ENCODE data around the gene KDM3A. TPM values are rescaled to one million over a fixed set of nuclear protein-coding genes. Genes with fewer than 3 reads are reported as not detected.
A peak's percentile ranks its signal among the peaks of the same experiment; 100 is the strongest.

The KDM3A gene
- total RNA-seq, 1 donor from 2014 or later, result 69.6 TPM

DNA sequence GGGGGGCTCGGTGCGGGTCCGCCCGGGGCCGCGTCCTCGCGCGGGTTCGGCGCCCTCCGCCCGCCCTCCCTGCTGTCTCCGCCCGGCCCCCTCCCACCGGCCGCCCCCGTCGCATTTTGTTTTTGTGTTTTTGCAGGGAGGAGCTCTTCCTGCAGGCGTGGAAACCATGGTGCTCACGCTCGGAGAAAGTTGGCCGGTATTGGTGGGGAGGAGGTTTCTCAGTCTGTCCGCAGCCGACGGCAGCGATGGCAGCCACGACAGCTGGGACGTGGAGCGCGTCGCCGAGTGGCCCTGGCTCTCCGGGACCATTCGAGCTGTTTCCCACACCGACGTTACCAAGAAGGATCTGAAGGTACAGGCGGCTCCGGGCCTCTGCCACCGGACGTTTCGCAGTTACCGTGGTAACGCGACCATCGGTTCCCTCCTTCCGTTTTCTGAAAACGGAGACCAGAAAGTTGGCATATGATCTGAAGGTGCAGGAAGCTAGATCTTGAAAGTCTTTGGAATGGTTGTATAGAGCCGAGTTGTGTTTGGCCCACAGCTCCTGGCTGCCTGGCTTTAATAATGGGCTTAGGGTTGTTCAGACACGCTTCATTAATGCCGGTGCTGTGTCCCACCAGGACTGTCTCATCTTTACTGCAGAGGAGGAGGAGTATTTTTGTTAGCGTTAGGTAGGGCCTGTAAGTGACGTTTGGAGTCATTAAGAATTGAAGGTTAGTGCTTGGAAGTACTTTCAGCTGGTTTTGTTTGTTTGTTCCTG lies 891 bp downstream of the KDM3A start:
- Mint-ChIP-seq H3K27me3 (no peaks in the 10 kb centered on the region), H3K27ac (peak overlapping the region; percentile 96), H3K36me3 (ENCODE audit: low read depth) (peaks cover 56% of the 10 kb centered on the region), H3K4me1 (peaks cover 46% of the 10 kb centered on the region), H3K4me3 (peak overlapping the region; percentile 95), H3K9me3 (peaks cover 10% of the 10 kb centered on the region)
- peak; percentile 91 for DNase-seq
- intact Hi-C loops (cut with micrococcal nuclease), result loop anchor here (1.0 to 5.0 kb wide), 5 partner anchors 26 to 335 kb away; partner anchors contain the start of genes CHMP3, IMMT and PTCD3

GRCh38 chr2:86442642-86443005 lies 1.5 kb downstream of the KDM3A start:
- peak; percentile 94 for DNase-seq
- Mint-ChIP-seq H3K27ac (peak overlapping the region; percentile 96), H3K9me3 (peaks cover 10% of the 10 kb centered on the region), H3K4me3 (peak overlapping the region; percentile 95), H3K4me1 (peaks cover 49% of the 10 kb centered on the region), H3K36me3 (ENCODE audit: low read depth) (peaks cover 58% of the 10 kb centered on the region), H3K27me3 (no peaks in the 10 kb centered on the region)
- intact Hi-C loops (cut with micrococcal nuclease), result loop anchor here (1.0 to 5.0 kb wide), 4 partner anchors 26 to 247 kb away; partner anchors contain the start of genes CHMP3 and IMMT

- Mint-ChIP-seq H3K4me3 (peak overlapping the region; percentile 95), H3K9me3 (peaks cover 10% of the 10 kb centered on the region), H3K27me3 (no peaks in the 10 kb centered on the region), H3K27ac (no peak overlapping the region), H3K36me3 (ENCODE audit: low read depth) (peaks cover 70% of the 10 kb centered on the region), H3K4me1 (peaks cover 61% of the 10 kb centered on the region)
- DNase-seq, result no peak
- intact Hi-C loops (cut with micrococcal nuclease), result loop anchor here (5.0 kb wide), 1 partner anchor 39 kb away; no protein-coding TSS in a partner anchor
These were observed 2.6 kb downstream of the KDM3A start for GRCh38 chr2:86443631-86444350.

DNA sequence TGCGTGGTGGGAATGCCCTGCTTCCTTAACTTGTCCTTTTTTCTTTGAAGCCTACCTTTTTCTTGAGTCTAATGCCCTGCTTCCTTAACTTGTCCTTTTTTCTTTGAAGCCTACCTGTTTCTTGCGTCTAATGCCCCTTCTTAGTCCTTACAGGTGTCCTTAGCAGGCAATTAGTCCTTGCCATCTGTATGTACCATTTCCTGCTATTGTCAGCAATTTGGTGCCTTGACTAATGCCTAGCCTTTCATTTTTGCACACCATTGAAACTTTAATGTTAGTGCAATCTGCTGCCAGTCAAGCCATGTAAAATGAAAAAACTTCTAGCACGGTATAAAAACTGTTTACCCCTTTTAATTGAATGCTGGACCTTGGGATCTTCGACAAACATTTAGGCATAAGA lies 4.3 kb downstream of the KDM3A start:
- no peak for DNase-seq
- peaks cover 3% of the 10 kb centered on the region for H3K9me3 Mint-ChIP-seq
- intact Hi-C loops (cut with micrococcal nuclease), result no loop called here
- H3K4me1 Mint-ChIP-seq, result peaks cover 69% of the 10 kb centered on the region
- H3K4me3 Mint-ChIP-seq, result peak overlapping the region; percentile 5
- peak overlapping the region; percentile 42 for H3K27ac Mint-ChIP-seq
- no peaks in the 10 kb centered on the region for H3K27me3 Mint-ChIP-seq
- peaks cover 74% of the 10 kb centered on the region for H3K36me3 Mint-ChIP-seq (ENCODE audit: low read depth)

DNA sequence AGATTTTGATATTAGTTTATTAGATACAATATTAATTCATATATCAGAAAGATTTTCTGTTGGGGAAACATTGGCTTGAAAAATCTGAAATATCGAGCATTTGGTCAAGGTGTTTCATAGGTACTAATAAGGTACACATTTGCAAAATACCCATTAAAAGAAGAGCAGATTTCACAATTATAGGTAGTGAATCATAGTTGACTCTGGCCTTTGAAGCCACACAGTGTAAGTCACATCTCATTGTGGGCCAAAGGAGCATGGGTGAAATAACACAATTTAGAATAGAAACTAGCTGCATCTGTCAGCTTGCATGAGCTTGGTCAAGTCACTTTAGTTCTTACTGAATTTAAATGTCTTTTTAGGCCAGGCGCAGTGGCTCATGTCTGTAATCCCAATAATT lies 4.9 kb downstream of the KDM3A start:
- no peak overlapping the region for H3K27ac Mint-ChIP-seq
- no peak for DNase-seq
- intact Hi-C loops (cut with micrococcal nuclease), result no loop called here
- no peak overlapping the region for H3K4me3 Mint-ChIP-seq
- H3K9me3 Mint-ChIP-seq, result no peaks in the 10 kb centered on the region
- no peaks in the 10 kb centered on the region for H3K27me3 Mint-ChIP-seq
- H3K4me1 Mint-ChIP-seq, result peaks cover 65% of the 10 kb centered on the region
- H3K36me3 Mint-ChIP-seq (ENCODE audit: low read depth), result peaks cover 75% of the 10 kb centered on the region

DNA sequence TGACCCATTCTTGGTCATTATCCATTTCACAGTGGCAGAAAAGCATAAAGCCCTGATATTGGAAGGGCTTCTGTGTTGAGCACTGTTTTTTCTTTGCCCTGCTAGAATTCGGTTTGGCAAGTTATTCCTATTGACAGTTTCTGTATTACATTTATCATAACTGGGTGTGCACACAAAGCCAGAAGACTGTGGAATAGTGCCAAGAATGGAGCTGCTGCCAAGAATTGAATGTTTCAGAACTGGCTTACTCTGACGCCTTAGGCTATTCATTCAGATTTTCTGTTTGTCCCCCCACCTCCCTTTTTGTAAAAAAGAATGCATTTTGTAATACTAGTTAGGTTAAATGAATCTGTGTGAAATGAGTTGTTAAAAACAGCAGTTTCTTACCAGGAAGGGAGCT lies 12.7 kb downstream of the KDM3A start:
- Mint-ChIP-seq H3K36me3 (ENCODE audit: low read depth) (peaks cover 80% of the 10 kb centered on the region), H3K27me3 (no peaks in the 10 kb centered on the region), H3K27ac (no peak overlapping the region), H3K9me3 (no peaks in the 10 kb centered on the region), H3K4me3 (no peak overlapping the region), H3K4me1 (peaks cover 17% of the 10 kb centered on the region)
- intact Hi-C loops (cut with micrococcal nuclease), result no loop called here
- DNase-seq, result no peak

GRCh38 chr2:86454238-86454637 lies 13.1 kb downstream of the KDM3A start:
- Mint-ChIP-seq H3K9me3 (no peaks in the 10 kb centered on the region), H3K4me1 (peaks cover 16% of the 10 kb centered on the region), H3K36me3 (ENCODE audit: low read depth) (peaks cover 81% of the 10 kb centered on the region), H3K4me3 (no peak overlapping the region), H3K27ac (no peak overlapping the region), H3K27me3 (no peaks in the 10 kb centered on the region)
- DNase-seq, result no peak
- intact Hi-C loops (cut with micrococcal nuclease), result no loop called here

DNA sequence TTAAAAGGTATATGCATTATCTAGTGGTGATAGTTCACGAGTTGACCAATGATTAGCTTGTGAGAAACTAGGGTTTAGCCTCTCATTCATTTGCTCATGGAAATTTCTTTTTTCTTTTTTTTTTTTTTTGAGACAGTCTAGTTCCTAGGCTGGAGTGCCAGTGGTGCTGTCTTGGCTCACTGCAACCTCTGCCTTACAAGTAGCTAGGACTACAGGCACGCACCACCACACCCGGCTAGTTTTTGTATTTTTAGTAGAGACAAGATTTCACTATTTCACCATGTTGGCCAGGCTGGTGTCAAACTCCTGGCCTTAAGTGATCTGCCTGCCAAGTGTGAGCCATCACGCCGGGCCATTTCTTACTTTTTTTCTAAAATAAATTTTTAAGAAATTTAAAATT lies 14.0 kb downstream of the KDM3A start:
- H3K36me3 Mint-ChIP-seq (ENCODE audit: low read depth), result peaks cover 82% of the 10 kb centered on the region
- H3K27me3 Mint-ChIP-seq, result no peaks in the 10 kb centered on the region
- no peaks in the 10 kb centered on the region for H3K9me3 Mint-ChIP-seq
- H3K27ac Mint-ChIP-seq, result no peak overlapping the region
- H3K4me1 Mint-ChIP-seq, result peaks cover 14% of the 10 kb centered on the region
- intact Hi-C loops (cut with micrococcal nuclease), result no loop called here
- DNase-seq, result no peak
- H3K4me3 Mint-ChIP-seq, result no peak overlapping the region

- Mint-ChIP-seq H3K27me3 (no peaks in the 10 kb centered on the region), H3K27ac (no peak overlapping the region), H3K4me3 (no peak overlapping the region), H3K4me1 (peaks cover 33% of the 10 kb centered on the region), H3K36me3 (ENCODE audit: low read depth) (peaks cover 87% of the 10 kb centered on the region), H3K9me3 (no peaks in the 10 kb centered on the region)
- intact Hi-C loops (cut with micrococcal nuclease), result no loop called here
- DNase-seq, result no peak
These were observed 20.0 kb downstream of the KDM3A start for GRCh38 chr2:86461042-86461743.

DNA sequence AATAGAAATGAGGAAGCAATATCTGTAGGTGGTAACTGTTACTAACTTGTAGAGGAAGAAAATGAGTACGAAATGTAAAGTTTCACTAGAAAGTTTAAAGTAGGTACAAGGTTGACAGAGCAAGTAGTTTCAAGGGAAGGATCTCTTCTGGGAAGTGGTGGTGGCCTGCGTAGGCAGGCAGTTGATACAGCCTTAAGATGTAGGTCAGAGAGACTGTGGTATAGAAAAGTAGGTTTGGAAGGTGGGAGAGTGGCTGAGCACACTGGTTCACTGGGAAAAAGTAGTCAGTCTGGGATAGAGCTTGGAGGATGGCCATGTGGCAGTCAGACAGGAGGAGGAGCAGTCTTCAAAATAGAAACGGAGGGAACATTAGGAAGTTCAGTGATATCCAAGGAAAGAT lies 23.5 kb downstream of the KDM3A start:
- Mint-ChIP-seq H3K4me3 (peak overlapping the region; percentile 49), H3K4me1 (peaks cover 52% of the 10 kb centered on the region), H3K9me3 (no peaks in the 10 kb centered on the region), H3K36me3 (ENCODE audit: low read depth) (peaks cover 84% of the 10 kb centered on the region), H3K27me3 (no peaks in the 10 kb centered on the region), H3K27ac (peak overlapping the region; percentile 74)
- intact Hi-C loops (cut with micrococcal nuclease), result loop anchor here (5.0 kb wide), 1 partner anchor 158 kb away; the partner anchor contains the start of gene RNF103
- no peak for DNase-seq

GRCh38 chr2:86466306-86466705 lies 25.1 kb downstream of the KDM3A start:
- H3K9me3 Mint-ChIP-seq, result no peaks in the 10 kb centered on the region
- H3K27ac Mint-ChIP-seq, result peak overlapping the region; percentile 25
- DNase-seq, result no peak
- intact Hi-C loops (cut with micrococcal nuclease), result loop anchor here (5.0 kb wide), 1 partner anchor 156 kb away; the partner anchor contains the start of gene RNF103
- no peaks in the 10 kb centered on the region for H3K27me3 Mint-ChIP-seq
- H3K4me1 Mint-ChIP-seq, result peaks cover 57% of the 10 kb centered on the region
- peaks cover 78% of the 10 kb centered on the region for H3K36me3 Mint-ChIP-seq (ENCODE audit: low read depth)
- no peak overlapping the region for H3K4me3 Mint-ChIP-seq

DNA sequence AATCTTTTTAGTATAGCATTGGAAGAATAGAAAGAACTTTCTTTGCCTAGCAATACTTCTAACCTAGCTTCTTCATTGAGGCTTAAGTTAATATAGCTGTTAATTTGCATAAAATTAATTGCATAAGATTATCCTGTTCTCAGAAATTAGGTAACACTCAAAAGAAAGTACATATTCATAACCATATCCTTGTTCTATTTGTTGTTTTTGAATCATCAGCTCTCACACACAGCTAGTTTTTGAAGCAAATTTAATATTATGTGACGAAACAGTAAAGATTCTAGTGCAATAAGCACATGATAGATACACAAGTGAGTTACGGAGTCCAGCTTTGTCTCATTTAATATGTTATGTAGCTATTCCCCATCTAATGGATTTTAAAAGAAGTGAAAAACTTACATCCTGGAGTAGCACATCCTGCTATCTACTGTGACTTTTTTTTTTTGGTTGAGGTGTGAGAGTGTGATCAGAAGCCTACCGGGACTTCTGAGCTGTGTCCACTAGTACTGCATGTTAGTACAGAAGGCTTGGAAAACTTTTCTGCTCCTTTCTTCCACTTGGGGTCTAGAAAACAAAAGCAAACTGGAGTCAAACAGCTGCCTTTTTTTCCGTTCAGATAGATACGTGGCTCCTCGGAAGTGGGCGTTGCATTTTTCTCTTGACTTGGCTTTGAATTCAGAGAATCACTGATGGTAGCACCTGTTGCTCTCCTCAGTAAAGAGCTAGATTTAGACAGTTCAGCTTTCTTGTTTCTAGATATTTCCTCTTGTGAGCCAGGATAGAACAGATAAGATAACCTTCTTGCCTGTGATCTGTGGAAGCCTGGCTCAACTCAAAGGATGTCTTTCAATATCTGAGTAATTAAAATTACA lies 27.2 kb downstream of the KDM3A start:
- H3K36me3 Mint-ChIP-seq (ENCODE audit: low read depth), result peaks cover 80% of the 10 kb centered on the region
- no peaks in the 10 kb centered on the region for H3K9me3 Mint-ChIP-seq
- intact Hi-C loops (cut with micrococcal nuclease), result loop anchor here (1.0 to 5.0 kb wide), 2 partner anchors 26 to 154 kb away; partner anchors contain the start of gene RNF103
- peak; percentile 84 for DNase-seq
- peaks cover 62% of the 10 kb centered on the region for H3K4me1 Mint-ChIP-seq
- peak overlapping the region; percentile 83 for H3K4me3 Mint-ChIP-seq
- peak overlapping the region; percentile 93 for H3K27ac Mint-ChIP-seq
- H3K27me3 Mint-ChIP-seq, result no peaks in the 10 kb centered on the region

DNA sequence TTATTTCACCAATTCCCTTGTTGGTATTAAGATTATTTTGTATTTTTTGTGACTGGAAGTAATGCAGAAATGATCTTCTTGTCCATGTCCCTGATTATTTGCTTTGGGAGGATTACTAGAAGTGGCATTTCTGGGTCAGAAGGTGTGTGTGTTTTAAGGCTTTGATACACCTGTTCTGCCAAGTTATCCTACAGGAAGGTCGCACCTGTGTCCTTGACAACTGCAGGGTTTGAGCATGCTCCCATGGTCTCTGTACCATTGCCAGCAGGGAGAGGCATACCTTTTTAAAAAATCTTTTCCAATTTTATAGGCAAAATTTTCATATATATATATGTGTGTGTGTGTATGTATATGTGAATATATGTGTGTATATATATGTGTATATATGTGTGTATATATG lies 29.7 kb downstream of the KDM3A start:
- intact Hi-C loops (cut with micrococcal nuclease), result no loop called here
- H3K4me1 Mint-ChIP-seq, result peaks cover 56% of the 10 kb centered on the region
- peaks cover 82% of the 10 kb centered on the region for H3K36me3 Mint-ChIP-seq (ENCODE audit: low read depth)
- H3K9me3 Mint-ChIP-seq, result no peaks in the 10 kb centered on the region
- H3K4me3 Mint-ChIP-seq, result no peak overlapping the region
- H3K27ac Mint-ChIP-seq, result no peak overlapping the region
- no peaks in the 10 kb centered on the region for H3K27me3 Mint-ChIP-seq
- DNase-seq, result no peak

All from activated CD4-positive, alpha-beta T cell treated with anti-CD3 and anti-CD28 coated beads, Interleukin-2, amount 10 ng/mL, durations not matched to agents 24 days and 14 days (primary cell).